IMR-90 (cell line): ENCODE data around the gene PDLIM1. TPM values are rescaled to one million over a fixed set of nuclear protein-coding genes. Genes with fewer than 3 reads are reported as not detected.

Source experiments
- ATAC-seq: fragments of 200-7000 bp; cut with Tn5 transposase; 2 replicates; pipeline ENCODE4 v1.9.1; 2020; ENCODE audit warnings: low read depth, mild to moderate bottlenecking, moderate library complexity
- BruUV-seq: library from RNA; stranded (reverse); fragments of 400-500 nt; replicated peaks from 2 replicates; lab custom pipeline; 2021; lab: Mats Ljungman, UMichigan
- CTCF ChIA-PET: fragments of 300-600 bp; formaldehyde crosslinking; extraction: SDS; loops from one replicate; lab custom pipeline; 2021; ENCODE audit warnings: antibody characterized with exemption; lab: Yijun Ruan, JAX
- POLR2A ChIA-PET: fragments of 300-600 bp; sonication (Branson Sonifier 250); formaldehyde crosslinking; loops from one replicate; lab custom pipeline; 2022; ENCODE audit warnings: antibody characterized with exemption; ENCODE audit not compliant: unreplicated experiment; lab: Charles Lee
- DNase-seq: peaks from one replicate; pipeline ENCODE4 v3.0.0; 2013
- H2AFZ ChIP-seq: replicated peaks from 2 replicates; pipeline ENCODE3; 2013; ENCODE audit warnings: low read length, mild to moderate bottlenecking; ENCODE audit not compliant: poor library complexity
- H2AK5ac ChIP-seq: 2 replicates; pipeline ENCODE4 v1.6.1; 2013; ENCODE audit warnings: low read depth, low read length, inconsistent platforms
- H2AK9ac ChIP-seq: replicated peaks from 2 replicates; pipeline ENCODE3; 2013; ENCODE audit warnings: mild to moderate bottlenecking, low read depth, low read length, moderate library complexity; ENCODE audit not compliant: poor library complexity
- H2BK120ac ChIP-seq: 2 replicates; pipeline ENCODE4 v1.6.1; 2013; ENCODE audit warnings: low read depth, low read length, inconsistent platforms
- H2BK15ac ChIP-seq: 3 replicates; pipeline ENCODE4 v1.6.1; 2013; ENCODE audit warnings: low read depth, low read length, inconsistent platforms
- H2BK20ac ChIP-seq: 2 replicates; pipeline ENCODE4 v1.6.1; 2013; ENCODE audit warnings: low read depth, mild to moderate bottlenecking, inconsistent platforms, low read length, moderate library complexity
- H2BK5ac ChIP-seq: 2 replicates; pipeline ENCODE4 v1.6.1; 2013; ENCODE audit warnings: mild to moderate bottlenecking, low read depth, low read length, inconsistent platforms; ENCODE audit not compliant: poor library complexity, severe bottlenecking
- H3K14ac ChIP-seq: replicated peaks from 2 replicates; pipeline ENCODE4 v1.6.1; 2013; ENCODE audit warnings: low read depth, low read length, inconsistent platforms
- H3K18ac ChIP-seq: 2 replicates; pipeline ENCODE4 v1.6.1; 2013; ENCODE audit warnings: low read depth, low read length, control low read depth
- H3K23ac ChIP-seq: 2 replicates; pipeline ENCODE4 v1.6.1; 2013; ENCODE audit warnings: low read depth, low read length, inconsistent platforms
- H3K27ac ChIP-seq: 2 replicates; pipeline ENCODE4 v1.5.1; 2013; ENCODE audit warnings: mild to moderate bottlenecking, control low read depth, low read length; ENCODE audit not compliant: insufficient read depth
- H3K27me3 ChIP-seq: 2 replicates; pipeline ENCODE4 v1.6.1; 2013; ENCODE audit warnings: low read length; ENCODE audit not compliant: control insufficient read depth, insufficient read depth
- H3K36me3 ChIP-seq: 2 replicates; pipeline ENCODE4 v1.6.1; 2013; ENCODE audit warnings: low read length, mixed read lengths; ENCODE audit not compliant: control insufficient read depth, insufficient read depth
- H3K4ac ChIP-seq: 2 replicates; pipeline ENCODE4 v1.6.1; 2013; ENCODE audit warnings: low read depth, low read length, inconsistent platforms
- H3K4me1 ChIP-seq: 2 replicates; pipeline ENCODE4 v1.6.1; 2013; ENCODE audit warnings: low read length, mixed read lengths; ENCODE audit not compliant: control insufficient read depth, insufficient read depth
- H3K4me2 ChIP-seq: 2 replicates; pipeline ENCODE4 v1.6.1; 2013; ENCODE audit warnings: low read depth, mild to moderate bottlenecking, control low read depth, low read length, moderate library complexity
- H3K4me3 ChIP-seq: 2 replicates; pipeline ENCODE4 v1.5.1; 2013; ENCODE audit warnings: low read depth, mild to moderate bottlenecking, control low read depth, low read length, moderate library complexity; ENCODE audit not compliant: insufficient read depth
- H3K56ac ChIP-seq: 2 replicates; pipeline ENCODE4 v1.6.1; 2013; ENCODE audit warnings: low read length, inconsistent platforms; ENCODE audit not compliant: insufficient read depth; ENCODE audit errors: extremely low read depth
- H3K79me1 ChIP-seq, 2 experiments: 2 replicates each; pipeline ENCODE4 v1.6.1; 2013; ENCODE audit warnings: low read length in 2 of 2, inconsistent platforms in 1 of 2, low read depth in 1 of 2
- H3K9ac ChIP-seq: 2 replicates; pipeline ENCODE4 v1.6.1; 2013; ENCODE audit warnings: low read depth, low read length, control low read depth
- H3K9me1 ChIP-seq: 2 replicates; pipeline ENCODE4 v1.6.1; 2013; ENCODE audit warnings: low read length, inconsistent platforms; ENCODE audit not compliant: insufficient read depth
- H3K9me3 ChIP-seq: 2 replicates; pipeline ENCODE4 v1.6.1; 2013; ENCODE audit warnings: low read length; ENCODE audit not compliant: control insufficient read depth, insufficient read depth
- H4K20me1 ChIP-seq: 2 replicates; pipeline ENCODE4 v1.6.1; 2013; ENCODE audit warnings: low read length, inconsistent platforms; ENCODE audit not compliant: insufficient read depth
- H4K5ac ChIP-seq: 2 replicates; pipeline ENCODE4 v1.6.1; 2013; ENCODE audit warnings: mild to moderate bottlenecking, low read depth, low read length, control low read depth
- H4K8ac ChIP-seq, 2 experiments: 2 replicates each; pipeline ENCODE4 v1.6.1; 2013; ENCODE audit warnings: low read depth in 2 of 2, low read length in 2 of 2, control low read depth in 1 of 2, inconsistent platforms in 1 of 2
- H4K91ac ChIP-seq: 2 replicates; pipeline ENCODE4 v1.6.1; 2013; ENCODE audit warnings: low read depth, low read length, inconsistent platforms; ENCODE audit not compliant: insufficient read depth
- BHLHE40 ChIP-seq: fragments of 150-350 bp; IDR thresholded peaks from 2 replicates; pipeline ENCODE4 v1.6.1; 2016; ENCODE audit warnings: mild to moderate bottlenecking, low read depth, low read length
- CEBPB ChIP-seq: IDR thresholded peaks from 2 replicates; pipeline ENCODE4 v1.6.1; 2012; ENCODE audit warnings: low read depth, low read length, improper control_type of control experiment
- CHD1 ChIP-seq: IDR thresholded peaks from 2 replicates; pipeline ENCODE4 v1.6.1; 2012; ENCODE audit warnings: low read depth, low read length, improper control_type of control experiment
- FOS ChIP-seq: fragments of 150-350 bp; IDR thresholded peaks from 2 replicates; pipeline ENCODE4 v1.6.1; 2016; ENCODE audit warnings: low read depth, low read length
- MAFK ChIP-seq: IDR thresholded peaks from 2 replicates; pipeline ENCODE4 v1.6.1; 2012; ENCODE audit warnings: low read depth, low read length, improper control_type of control experiment
- MAZ ChIP-seq: IDR thresholded peaks from 2 replicates; pipeline ENCODE4 v1.6.1; 2012; ENCODE audit warnings: low read depth, mild to moderate bottlenecking, low read length, improper control_type of control experiment, moderate library complexity, borderline replicate concordance
- MXI1 ChIP-seq: IDR thresholded peaks from 2 replicates; pipeline ENCODE4 v1.6.1; 2012; ENCODE audit warnings: low read depth, mild to moderate bottlenecking, low read length, moderate library complexity, borderline replicate concordance
- NFE2L2 ChIP-seq: fragments of 150-350 bp; IDR thresholded peaks from 2 replicates; pipeline ENCODE4 v1.6.1; 2016; ENCODE audit warnings: low read depth, mild to moderate bottlenecking, low read length
- POLR2A ChIP-seq: IDR thresholded peaks from 2 replicates; pipeline ENCODE4 v1.6.1; 2012; ENCODE audit warnings: mild to moderate bottlenecking, low read depth, low read length
- RAD21 ChIP-seq: IDR thresholded peaks from 2 replicates; pipeline ENCODE4 v1.6.1; 2012; ENCODE audit warnings: low read length, improper control_type of control experiment
- RCOR1 ChIP-seq: IDR thresholded peaks from 2 replicates; pipeline ENCODE4 v1.6.1; 2012; ENCODE audit warnings: mild to moderate bottlenecking, low read length, improper control_type of control experiment; ENCODE audit not compliant: insufficient replicate concordance
- RFX5 ChIP-seq: IDR thresholded peaks from 2 replicates; pipeline ENCODE4 v1.8.0; 2012; ENCODE audit warnings: low read depth, mild to moderate bottlenecking, low read length, moderate library complexity
- SMC3 ChIP-seq: fragments of 150-350 bp; IDR thresholded peaks from 2 replicates; pipeline ENCODE4 v1.6.1; 2016; ENCODE audit warnings: low read depth, mild to moderate bottlenecking, antibody characterized with exemption, low read length, moderate library complexity
- WGBS, 2 experiments: methylation state at CpG; one replicate each; pipeline versions ENCODE4 v1.1.5 to v1.1.7; 2013; ENCODE audit warnings: missing lambda C conversion rate in 2 of 2; ENCODE audit not compliant: insufficient read length in 1 of 2; ENCODE audit errors: extremely low coverage in 2 of 2; 5-methylcytosine and 5-hydroxymethylcytosine counted together
- dilution Hi-C: fragments of 300-500 bp; cut with HindIII; formaldehyde crosslinking; loops from one replicate; pipeline ENCODE4 v1.14.3; 2018; ENCODE audit warnings: low sequenced_read_pairs; ENCODE audit not compliant: unreplicated experiment
- in situ Hi-C: fragments of 300-500 bp; cut with MboI; formaldehyde crosslinking; loops from 3 replicates; pipeline ENCODE4 v1.14.3; 2019; ENCODE audit warnings: low sequenced_read_pairs, inconsistent platforms, mixed read lengths
- intact Hi-C: fragments of 100-400 bp; cut with micrococcal nuclease; formaldehyde crosslinking; loops from 2 replicates; pipeline ENCODE4 v1.10.0; 2022
- polyA plus RNA-seq, 3 experiments: library from polyadenylated mRNA; depleted of rRNA; stranded (reverse); fragments of >200 nt; gene quantifications; 2 replicates each; pipeline ENCODE4 v1.2.3, GENCODE V29; 2012; ENCODE audit warnings: low replicate concordance in 1 of 3
- total RNA-seq: library from RNA; depleted of rRNA; stranded (reverse); fragments of >200 nt; gene quantifications from 2 replicates; pipeline ENCODE4 v1.2.3, GENCODE V29; 2012
- TF ChIP-seq, protein P1 (sequence below): fragments of 150-350 bp; IDR thresholded peaks from 2 replicates; pipeline ENCODE4 v1.6.1; 2016; ENCODE audit warnings: low read depth, mild to moderate bottlenecking, low read length, moderate library complexity, borderline replicate concordance
- TF ChIP-seq, protein P2 (sequence below): conservative IDR thresholded peaks from 2 replicates; pipeline ENCODE4 v1.5.1; 2012; ENCODE audit warnings: mild to moderate bottlenecking, low read depth, low read length, improper control_type of control experiment

PDLIM1 gene
- total and polyA plus RNA-seq, 2 of the 4 experiments (the other 2 are of a cell fraction): 30.1 to 187 TPM

DNA sequence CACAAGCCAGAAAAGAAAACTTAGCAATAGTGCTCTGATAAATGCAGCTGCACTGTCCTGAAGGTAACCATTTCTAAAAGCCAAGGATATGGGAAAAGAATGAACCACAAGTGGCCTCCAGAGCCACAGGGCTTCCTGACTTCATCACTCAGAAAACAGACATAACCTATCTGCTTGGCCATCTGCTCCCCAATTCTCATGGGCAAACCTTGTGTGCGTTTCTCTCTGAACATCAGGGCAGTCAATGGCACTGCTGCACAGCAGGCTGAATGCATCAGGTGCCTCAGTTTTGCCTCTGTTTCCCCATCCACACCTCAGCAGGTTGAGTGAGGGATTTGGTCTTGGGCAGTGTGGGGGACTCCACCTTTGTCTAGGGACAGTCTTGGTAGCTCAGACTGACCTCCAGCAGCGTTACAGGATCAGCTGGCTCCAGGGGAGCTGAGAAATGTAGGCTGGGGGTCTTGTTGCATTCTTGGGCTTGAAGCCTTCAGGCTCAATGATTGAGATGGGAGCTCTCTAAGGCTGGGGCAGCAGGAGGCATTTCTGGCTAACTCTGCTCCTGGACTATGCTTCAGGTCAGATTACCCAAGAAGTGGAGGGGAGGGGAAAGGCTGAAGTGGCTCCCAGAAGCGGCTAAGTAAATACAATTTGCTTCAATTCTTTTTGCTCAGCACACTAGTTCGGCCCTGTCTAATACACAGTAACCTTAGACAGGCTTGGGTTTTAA lies 23.6 kb upstream of the PDLIM1 start:
- in situ Hi-C loops: no loop called here
- no peak overlapping the region for H2AK9ac ChIP-seq
- no peaks in the 10 kb centered on the region for H3K36me3 ChIP-seq
- no TSS peak for BruUV-seq
- H2BK120ac ChIP-seq: 0 out of 2 replicates have a peak overlapping the region, but pooled peaks have one; percentile 53
- no peak overlapping the region for H3K4me2 ChIP-seq
- POLR2A ChIA-PET: no interaction called here
- no peak overlapping the region for H3K56ac ChIP-seq
- peak overlapping the region; percentile 24; the same call in 1 of the 2 replicates for H3K23ac ChIP-seq
- H2BK15ac ChIP-seq: peak overlapping the region; percentile 54; the same call in 1 of the 3 replicates
- H3K4ac ChIP-seq: no peak overlapping the region
- H3K14ac ChIP-seq: 0 out of 2 replicates have a peak overlapping the region, but pooled peaks have one; percentile 32
- DNase-seq (no peak), ATAC-seq (no peak)
- H3K18ac ChIP-seq: peak overlapping the region; percentile 16; the same call in 1 of the 2 replicates
- 100% methylated on average over 2 of the region's 4 CpGs; no CpG with 5 or more reads in 1 of the 2 experiments for WGBS, 2 experiments
- peak overlapping the region in 1 of 2 experiments; percentile 43; a peak in 1 of 4 replicates for H4K8ac ChIP-seq
- intact Hi-C loops: no loop called here
- H2AK5ac ChIP-seq: no peak overlapping the region
- no peak overlapping the region for H3K9ac ChIP-seq
- no peak overlapping the region for H3K27ac ChIP-seq
- H4K20me1 ChIP-seq: no peaks in the 10 kb centered on the region
- H3K9me1 ChIP-seq: 0 out of 2 replicates have a peak, but pooled peaks cover 5% of the 10 kb centered on the region
- no peak overlapping the region for H3K4me3 ChIP-seq
- peaks cover 3% of the 10 kb centered on the region; the same call in 1 of the 2 replicates for H3K27me3 ChIP-seq
- no peak overlapping the region for H2BK5ac ChIP-seq
- no peak overlapping the region for H4K5ac ChIP-seq
- CTCF ChIA-PET: no interaction called here
- dilution Hi-C loops: no loop called here
- H2BK20ac ChIP-seq: no peak overlapping the region
- peaks cover 9% of the 10 kb centered on the region for H3K4me1 ChIP-seq
- H3K79me1 ChIP-seq: no peaks in the 10 kb centered on the region
- H3K9me3 ChIP-seq: no peaks in the 10 kb centered on the region
- no peak overlapping the region for H4K91ac ChIP-seq
- no peak overlapping the region for H2AFZ ChIP-seq
- TF ChIP-seq MXI1: no peak
- no peak for TF ChIP-seq BHLHE40
- no peak for TF ChIP-seq RFX5
- TF ChIP-seq, protein P1, sequence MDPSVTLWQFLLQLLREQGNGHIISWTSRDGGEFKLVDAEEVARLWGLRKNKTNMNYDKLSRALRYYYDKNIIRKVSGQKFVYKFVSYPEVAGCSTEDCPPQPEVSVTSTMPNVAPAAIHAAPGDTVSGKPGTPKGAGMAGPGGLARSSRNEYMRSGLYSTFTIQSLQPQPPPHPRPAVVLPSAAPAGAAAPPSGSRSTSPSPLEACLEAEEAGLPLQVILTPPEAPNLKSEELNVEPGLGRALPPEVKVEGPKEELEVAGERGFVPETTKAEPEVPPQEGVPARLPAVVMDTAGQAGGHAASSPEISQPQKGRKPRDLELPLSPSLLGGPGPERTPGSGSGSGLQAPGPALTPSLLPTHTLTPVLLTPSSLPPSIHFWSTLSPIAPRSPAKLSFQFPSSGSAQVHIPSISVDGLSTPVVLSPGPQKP: no peak
- TF ChIP-seq MAZ: no peak
- no peak for TF ChIP-seq CEBPB
- no peak for TF ChIP-seq SMC3
- no peak for TF ChIP-seq MAFK
- no peak for TF ChIP-seq RCOR1
- no peak for TF ChIP-seq RAD21
- no peak for TF ChIP-seq CHD1
- no peak for TF ChIP-seq POLR2A
- no peak for TF ChIP-seq NFE2L2
- TF ChIP-seq, protein P2, sequence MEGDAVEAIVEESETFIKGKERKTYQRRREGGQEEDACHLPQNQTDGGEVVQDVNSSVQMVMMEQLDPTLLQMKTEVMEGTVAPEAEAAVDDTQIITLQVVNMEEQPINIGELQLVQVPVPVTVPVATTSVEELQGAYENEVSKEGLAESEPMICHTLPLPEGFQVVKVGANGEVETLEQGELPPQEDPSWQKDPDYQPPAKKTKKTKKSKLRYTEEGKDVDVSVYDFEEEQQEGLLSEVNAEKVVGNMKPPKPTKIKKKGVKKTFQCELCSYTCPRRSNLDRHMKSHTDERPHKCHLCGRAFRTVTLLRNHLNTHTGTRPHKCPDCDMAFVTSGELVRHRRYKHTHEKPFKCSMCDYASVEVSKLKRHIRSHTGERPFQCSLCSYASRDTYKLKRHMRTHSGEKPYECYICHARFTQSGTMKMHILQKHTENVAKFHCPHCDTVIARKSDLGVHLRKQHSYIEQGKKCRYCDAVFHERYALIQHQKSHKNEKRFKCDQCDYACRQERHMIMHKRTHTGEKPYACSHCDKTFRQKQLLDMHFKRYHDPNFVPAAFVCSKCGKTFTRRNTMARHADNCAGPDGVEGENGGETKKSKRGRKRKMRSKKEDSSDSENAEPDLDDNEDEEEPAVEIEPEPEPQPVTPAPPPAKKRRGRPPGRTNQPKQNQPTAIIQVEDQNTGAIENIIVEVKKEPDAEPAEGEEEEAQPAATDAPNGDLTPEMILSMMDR: no peak
- TF ChIP-seq FOS: no peak
